HG03520 (cell line): ENCODE measurements around the gene PLA2G4F.

Source experiments
- ATAC-seq: cut with Tn5 transposase; IDR thresholded peaks from one replicate; pipeline ENCODE4 v1.9.1; 2021; ENCODE audit warnings: mild to moderate bottlenecking, moderate library complexity; ENCODE audit not compliant: unreplicated experiment

The PLA2G4F gene

GRCh38 chr15:42148808-42149492 lies 7.5 kb downstream of the PLA2G4F start:
- ATAC-seq = no peak

GRCh38 chr15:42147431-42147735 lies 9.1 kb downstream of the PLA2G4F start:
- ATAC-seq = no peak

- no peak for ATAC-seq
Measured at GRCh38 chr15:42146551-42147430, 9.6 kb downstream of the PLA2G4F start.

GRCh38 chr15:42145546-42146455 lies 10.6 kb downstream of the PLA2G4F start:
- ATAC-seq = no peak

GRCh38 chr15:42144841-42145375 lies 11.5 kb downstream of the PLA2G4F start:
- ATAC-seq = no peak

- ATAC-seq = no peak
Measured at GRCh38 chr15:42143866-42144625, 12.4 kb downstream of the PLA2G4F start.

- no peak for ATAC-seq
Measured at GRCh38 chr15:42143356-42143755, 13.1 kb downstream of the PLA2G4F start.

- ATAC-seq = no peak
Measured at GRCh38 chr15:42141795-42142667, 14.4 kb downstream of the PLA2G4F start.

GRCh38 chr15:42141246-42141645 lies 15.2 kb downstream of the PLA2G4F start:
- no peak for ATAC-seq

GRCh38 chr15:42140383-42141070 lies 15.9 kb downstream of the PLA2G4F start:
- ATAC-seq = no peak

GRCh38 chr15:42139596-42139995 lies 16.8 kb downstream of the PLA2G4F start:
- no peak for ATAC-seq

GRCh38 chr15:42138968-42139386 lies 17.5 kb downstream of the PLA2G4F start:
- ATAC-seq = no peak

- ATAC-seq = no peak
Measured at GRCh38 chr15:42138411-42138810, 18.0 kb downstream of the PLA2G4F start.

GRCh38 chr15:42137461-42138261 lies 18.8 kb downstream of the PLA2G4F start:
- no peak for ATAC-seq

GRCh38 chr15:42136513-42136912 lies 19.9 kb downstream of the PLA2G4F start:
- ATAC-seq = no peak

GRCh38 chr15:42135351-42135750 lies 21.1 kb downstream of the PLA2G4F start:
- ATAC-seq = no peak

GRCh38 chr15:42134617-42135245 lies 21.7 kb downstream of the PLA2G4F start:
- ATAC-seq = no peak
